ENCODE results near the gene RAB5B.

DNA sequence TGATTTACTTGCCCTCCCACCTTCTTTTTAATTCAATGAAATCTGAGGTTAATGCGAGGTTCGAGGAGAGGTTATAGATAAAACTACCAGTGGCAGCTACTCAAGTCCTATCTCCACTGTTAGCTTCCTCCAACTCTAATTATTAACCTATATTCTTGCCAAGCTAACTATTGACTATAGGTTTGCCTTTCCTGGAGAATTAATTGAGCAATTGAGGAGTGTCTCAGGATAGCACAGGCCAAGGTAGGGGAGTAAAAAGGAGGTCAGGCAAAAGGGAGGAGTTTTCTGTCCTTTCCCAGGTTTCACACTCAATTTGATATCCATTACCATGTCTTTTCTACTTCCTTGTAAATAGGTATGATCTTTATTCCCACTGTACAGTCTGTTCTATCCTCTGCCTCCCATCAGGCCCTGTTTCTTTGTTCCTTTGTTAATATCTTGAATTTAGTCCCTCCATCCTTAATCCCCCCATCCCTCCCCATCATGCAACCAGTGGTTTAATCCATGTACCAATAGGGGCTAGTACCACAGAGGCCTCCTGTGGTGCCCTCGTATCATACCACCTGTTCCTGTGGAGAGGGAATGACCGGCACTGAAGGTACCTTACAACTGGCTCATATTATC is 19.5 kb downstream of the RAB5B start:
- TF ChIP-seq, protein P1, sequence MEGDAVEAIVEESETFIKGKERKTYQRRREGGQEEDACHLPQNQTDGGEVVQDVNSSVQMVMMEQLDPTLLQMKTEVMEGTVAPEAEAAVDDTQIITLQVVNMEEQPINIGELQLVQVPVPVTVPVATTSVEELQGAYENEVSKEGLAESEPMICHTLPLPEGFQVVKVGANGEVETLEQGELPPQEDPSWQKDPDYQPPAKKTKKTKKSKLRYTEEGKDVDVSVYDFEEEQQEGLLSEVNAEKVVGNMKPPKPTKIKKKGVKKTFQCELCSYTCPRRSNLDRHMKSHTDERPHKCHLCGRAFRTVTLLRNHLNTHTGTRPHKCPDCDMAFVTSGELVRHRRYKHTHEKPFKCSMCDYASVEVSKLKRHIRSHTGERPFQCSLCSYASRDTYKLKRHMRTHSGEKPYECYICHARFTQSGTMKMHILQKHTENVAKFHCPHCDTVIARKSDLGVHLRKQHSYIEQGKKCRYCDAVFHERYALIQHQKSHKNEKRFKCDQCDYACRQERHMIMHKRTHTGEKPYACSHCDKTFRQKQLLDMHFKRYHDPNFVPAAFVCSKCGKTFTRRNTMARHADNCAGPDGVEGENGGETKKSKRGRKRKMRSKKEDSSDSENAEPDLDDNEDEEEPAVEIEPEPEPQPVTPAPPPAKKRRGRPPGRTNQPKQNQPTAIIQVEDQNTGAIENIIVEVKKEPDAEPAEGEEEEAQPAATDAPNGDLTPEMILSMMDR (IDR thresholded peaks at IDR 0.05; ENCODE audit: low read length): no peak
- TF ChIP-seq EZH2 (optimal IDR thresholded peaks at IDR 0.05; ENCODE audit: low read depth, low read length): no peak
